HG03575 (cell line): ENCODE data around the gene SPOUT1.
A peak's percentile ranks its signal among the peaks of the same experiment; 100 is the strongest.
"Not testable (repeated sequence)": the region's sequence is repeated elsewhere in the genome, so short reads cannot be mapped to it uniquely, and the experiment has no call there.

Experiments used
- ATAC-seq: cut with Tn5 transposase; IDR thresholded peaks from one replicate; pipeline ENCODE4 v1.9.1; 2021; ENCODE audit not compliant: unreplicated experiment, insufficient number of reproducible peaks, low FRiP score; ENCODE audit errors: extremely low read depth

The SPOUT1 gene

GRCh38 chr9:128829477-128830251 lies at the start of gene SPOUT1:
TSS of gene SPOUT1 (minus strand) at chr9:128829794. CDS start at chr9:128829780, 14 bp downstream.
- ATAC-seq, result peak; percentile 64

GRCh38 chr9:128877852-128878251 lies 48.3 kb upstream of the SPOUT1 start:
- no peak for ATAC-seq

- ATAC-seq, result not testable (repeated sequence)
Observed at GRCh38 chr9:128870941-128871265, 41.3 kb upstream of the SPOUT1 start.

DNA sequence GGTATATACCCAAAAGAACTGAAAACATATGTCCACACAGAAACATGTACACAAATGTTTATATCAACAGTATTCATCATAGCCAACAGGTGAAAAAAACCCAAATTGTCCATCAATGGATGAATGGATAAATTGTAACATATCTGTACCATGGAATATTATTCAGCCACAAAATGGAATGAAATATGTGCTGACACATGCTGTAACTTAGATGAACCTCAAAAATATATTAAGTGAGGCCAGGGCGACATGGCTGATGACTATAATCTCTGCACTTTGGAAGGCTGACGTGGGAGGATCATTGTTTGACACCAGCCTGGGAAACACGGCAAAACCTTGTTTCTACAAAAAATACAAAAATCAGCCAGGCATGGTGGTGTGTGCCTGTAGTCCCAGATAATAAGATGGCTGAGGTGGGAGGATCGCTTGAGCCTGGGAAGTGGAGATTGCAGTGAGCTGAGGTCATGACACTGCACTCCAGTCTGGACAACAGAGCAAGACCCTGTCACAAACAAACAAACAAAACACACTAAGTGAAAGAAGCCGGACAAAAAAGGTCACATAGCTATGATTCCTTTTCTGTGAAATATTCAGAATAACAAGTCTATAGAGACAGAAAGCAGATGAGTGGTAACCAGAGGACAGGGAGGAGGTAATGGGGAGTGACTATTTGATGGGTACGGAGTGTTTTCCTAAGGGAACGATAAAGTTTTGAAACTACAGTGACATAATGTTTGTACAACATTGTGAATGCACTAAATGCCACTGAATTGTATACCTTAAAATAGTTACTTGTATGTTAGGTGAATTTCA lies 40.7 kb upstream of the SPOUT1 start:
- no peak for ATAC-seq

DNA sequence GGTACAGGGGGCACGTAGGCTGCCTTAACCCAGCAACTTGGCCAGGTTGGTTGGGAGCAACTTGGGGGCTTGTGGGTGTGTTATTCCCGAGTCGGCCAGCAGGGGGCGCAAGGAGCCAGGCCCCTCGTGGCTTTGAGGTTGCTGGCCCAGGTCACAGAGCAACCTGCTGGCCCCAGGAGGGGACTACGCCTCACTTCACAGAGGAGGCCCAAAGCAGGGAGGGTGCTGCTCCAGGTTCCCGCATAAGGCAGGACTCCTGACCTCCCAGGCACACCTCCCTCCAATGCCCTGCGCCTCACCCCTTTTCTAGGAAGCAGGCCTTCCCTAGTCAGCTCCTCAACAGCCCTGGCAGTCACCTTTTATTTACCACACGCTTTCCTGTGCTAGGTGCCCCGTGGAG lies 34.1 kb upstream of the SPOUT1 start:
- no peak for ATAC-seq

- ATAC-seq, result no peak
Observed at GRCh38 chr9:128862401-128862851, 32.8 kb upstream of the SPOUT1 start.

GRCh38 chr9:128861501-128861900 lies 31.9 kb upstream of the SPOUT1 start:
- no peak for ATAC-seq

DNA sequence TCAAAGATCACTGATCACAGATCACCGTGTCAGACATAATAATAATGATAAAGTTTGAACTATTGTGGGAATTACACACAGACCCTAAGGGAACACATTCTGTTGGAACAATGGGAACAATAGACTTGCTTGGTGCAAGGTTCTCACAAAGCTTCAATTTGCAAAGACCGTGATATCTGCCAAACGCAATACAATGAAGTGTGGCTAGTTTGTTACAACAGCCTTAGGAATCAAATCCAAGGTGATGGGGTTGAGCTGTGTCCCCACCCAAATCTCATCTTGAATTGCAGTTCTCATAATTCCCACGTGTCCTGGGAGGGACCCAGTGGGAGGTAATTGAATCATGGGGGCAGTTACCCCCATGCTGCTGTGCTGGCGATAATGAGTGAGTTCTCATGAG lies 31.3 kb upstream of the SPOUT1 start:
- ATAC-seq, result no peak

DNA sequence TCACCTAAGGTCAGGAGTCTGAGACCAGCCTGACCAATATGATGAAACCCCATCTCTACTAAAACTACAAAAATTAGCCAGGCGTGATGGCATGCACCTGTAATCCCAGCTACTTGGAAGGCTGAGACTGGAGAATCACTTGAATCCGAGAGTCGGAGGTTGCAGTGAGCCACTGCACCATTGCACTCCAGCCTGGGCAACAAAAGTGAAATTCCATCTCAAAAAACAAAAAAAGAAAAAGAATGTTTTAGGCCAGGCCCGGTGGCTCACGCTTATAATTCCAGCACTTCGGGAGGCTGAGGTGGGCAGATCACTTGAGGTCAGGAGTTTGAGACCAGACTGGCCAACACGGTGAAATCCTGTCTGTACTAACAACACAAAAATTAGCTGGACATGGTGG lies 28.9 kb upstream of the SPOUT1 start:
- not testable (repeated sequence) for ATAC-seq

DNA sequence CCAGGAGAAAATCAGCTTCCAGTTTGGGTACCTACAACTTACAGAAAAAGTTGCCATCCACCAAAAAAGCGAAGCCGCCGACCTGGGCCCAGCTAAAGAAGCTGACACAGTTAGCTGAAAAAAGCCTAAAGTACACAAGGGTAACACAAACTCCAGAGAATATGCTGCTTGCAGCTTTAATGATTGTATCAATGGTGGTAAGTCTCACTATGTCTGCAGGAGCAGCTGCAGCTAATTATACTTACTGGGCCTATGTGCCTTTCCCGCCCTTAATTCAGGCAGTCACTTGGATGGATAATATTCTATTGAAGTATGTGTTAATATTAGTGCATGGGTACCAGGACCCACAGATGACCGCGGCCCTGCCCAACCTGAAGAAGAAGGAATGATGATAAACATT lies 24.9 kb upstream of the SPOUT1 start:
- ATAC-seq, result not testable (repeated sequence)

DNA sequence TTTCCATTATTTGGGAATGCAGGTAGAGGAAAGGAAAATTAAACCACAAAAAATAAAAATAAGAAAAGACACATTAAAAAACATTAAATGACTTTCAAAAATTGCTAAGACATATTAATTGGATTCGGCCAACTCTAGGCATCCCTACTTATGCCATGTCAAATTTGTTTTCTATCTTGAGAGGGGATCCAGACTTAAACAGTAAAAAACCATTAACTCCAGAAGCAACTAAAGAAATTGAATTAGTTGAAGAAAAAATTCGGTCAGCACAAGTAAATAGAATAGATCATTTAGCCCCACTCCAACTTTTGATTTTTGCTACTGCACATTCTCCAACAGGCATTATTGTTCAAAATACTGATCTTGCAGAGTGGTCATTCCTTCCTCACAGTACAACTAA lies 23.1 kb upstream of the SPOUT1 start:
- not testable (repeated sequence) for ATAC-seq

GRCh38 chr9:128851779-128852600 lies 22.4 kb upstream of the SPOUT1 start:
- not testable (repeated sequence) for ATAC-seq

DNA sequence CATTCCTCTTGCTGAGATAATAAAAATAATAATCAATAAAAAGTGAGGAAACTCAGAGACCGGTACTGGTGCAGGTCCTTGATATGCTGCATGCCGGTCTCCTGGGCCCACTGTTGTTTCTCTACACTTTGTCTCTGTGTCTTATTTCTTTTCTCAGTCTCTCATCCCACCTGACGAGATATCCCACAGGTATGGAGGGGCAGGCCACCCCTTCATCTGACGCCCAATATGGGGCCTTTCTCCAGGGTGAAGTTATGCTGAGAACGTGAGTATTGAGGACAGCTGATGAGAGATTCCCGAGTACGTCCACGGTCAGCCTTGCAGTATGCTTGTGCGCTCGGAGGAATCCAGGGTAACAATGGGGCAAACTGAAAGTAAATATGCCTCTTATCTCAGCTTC lies 21.4 kb upstream of the SPOUT1 start:
- ATAC-seq, result not testable (repeated sequence)

GRCh38 chr9:128847803-128848202 lies 18.2 kb upstream of the SPOUT1 start:
- ATAC-seq, result no peak

GRCh38 chr9:128846680-128847030 lies 17.1 kb upstream of the SPOUT1 start:
- no peak for ATAC-seq

DNA sequence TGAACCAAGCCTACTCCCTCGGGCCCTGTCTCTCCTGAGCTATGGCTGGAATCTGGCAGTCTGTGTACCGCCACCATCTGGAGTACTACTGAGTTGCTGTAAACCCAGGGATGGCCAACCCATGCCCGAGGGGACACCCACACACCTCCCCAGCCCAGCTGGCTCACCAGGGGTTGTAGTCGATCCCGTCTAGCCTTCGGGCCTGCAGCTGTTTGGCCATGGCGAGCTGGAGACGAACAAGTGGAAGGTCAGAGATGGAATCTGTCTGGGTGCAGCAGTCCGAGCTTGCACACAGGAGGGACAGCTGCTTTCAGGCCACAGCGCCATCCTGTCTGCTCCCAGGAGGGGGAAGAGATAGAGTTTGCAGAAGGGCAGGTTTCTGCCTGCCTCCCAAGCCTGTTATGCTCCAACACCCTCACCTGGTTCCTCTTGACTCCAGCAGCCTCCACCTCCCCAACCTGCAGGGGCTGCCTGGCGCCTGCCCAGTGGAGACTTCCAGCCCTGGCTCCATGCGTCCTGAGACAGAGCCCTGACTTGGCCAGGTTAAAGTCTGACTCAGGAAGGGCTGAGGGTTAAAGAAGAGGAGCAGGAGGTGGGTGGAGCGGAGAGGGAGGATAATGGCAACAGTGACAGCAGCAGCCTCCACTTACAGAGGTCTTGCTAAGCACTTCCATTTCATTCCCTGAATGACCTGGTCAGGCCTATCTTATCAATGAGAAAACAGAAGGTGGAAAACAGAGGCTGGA lies 15.8 kb upstream of the SPOUT1 start:
- no peak for ATAC-seq

DNA sequence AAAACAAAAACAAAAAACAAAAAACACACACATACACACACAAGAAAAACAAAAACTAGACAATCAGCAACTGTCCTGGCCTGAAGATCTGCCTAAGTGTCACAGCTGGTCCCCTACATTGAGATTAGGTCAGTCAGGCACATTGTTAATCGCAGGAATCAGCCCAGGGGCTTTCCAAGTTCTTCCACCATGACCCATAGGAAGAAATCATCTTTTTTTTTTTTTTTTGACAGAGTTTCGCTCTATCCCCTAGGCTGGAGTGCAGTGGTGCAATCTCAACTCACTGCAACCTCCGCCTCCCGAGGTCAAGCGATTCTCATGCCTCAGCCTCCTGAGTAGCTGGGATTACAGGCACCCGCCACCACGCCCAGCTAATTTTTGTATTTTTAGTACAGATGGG lies 13.6 kb upstream of the SPOUT1 start:
- not testable (repeated sequence) for ATAC-seq

DNA sequence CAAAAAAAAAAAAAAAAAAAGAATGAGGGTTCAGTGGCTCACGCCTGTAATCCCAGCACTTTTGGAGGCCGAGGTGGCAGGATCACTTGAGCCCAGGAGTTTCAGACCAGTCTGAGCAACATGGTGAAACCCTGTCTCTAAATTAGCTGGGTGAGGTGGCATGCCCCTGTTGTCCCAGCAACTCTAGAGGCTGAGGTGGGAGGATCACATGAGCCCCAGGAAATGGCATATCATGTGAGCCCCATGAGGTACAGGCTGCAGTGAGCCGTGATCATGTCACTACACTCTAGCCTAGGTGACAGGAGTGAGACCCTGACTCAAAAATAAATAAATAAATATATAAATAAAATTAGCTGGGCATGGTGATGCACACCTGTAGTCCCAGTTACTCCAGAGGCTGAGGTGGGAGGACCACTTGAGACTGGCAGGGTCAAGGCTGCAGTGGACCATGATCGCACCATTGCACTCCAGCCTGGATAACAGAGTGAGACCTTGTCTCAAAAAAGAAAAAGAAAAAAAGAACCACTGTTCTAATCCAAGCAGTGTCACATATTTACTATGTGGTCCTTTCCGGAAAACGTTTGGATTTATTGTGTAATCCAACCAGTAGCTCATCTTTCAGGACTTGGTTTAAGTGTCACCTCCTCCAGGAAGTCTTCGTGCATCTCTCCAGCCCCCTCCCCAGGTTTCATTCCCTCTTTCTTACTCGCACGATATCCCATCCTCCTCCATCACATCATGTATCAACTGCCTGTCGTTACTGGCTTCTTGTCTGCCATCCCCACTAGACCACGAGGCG lies 12.3 kb upstream of the SPOUT1 start:
- no peak for ATAC-seq
